K562 (cell line): Measurements from ENCODE around the gene SLC33A1. TPM values are rescaled to one million over a fixed set of nuclear protein-coding genes. Genes with fewer than 3 reads are reported as not detected.

Experiments
- ATAC-seq: fragments of 200-7000 bp; cut with Tn5 transposase; 3 replicates; pipeline ENCODE4 v1.9.1; 2020; ENCODE audit warnings: moderate library complexity
- BruUV-seq: library from RNA; stranded (reverse); fragments of 400-500 nt; replicated peaks from 2 replicates; lab custom pipeline; 2021; lab: Mats Ljungman, UMichigan
- CTCF ChIA-PET: fragments of 300-600 bp; formaldehyde crosslinking; extraction: SDS; loops from one replicate; lab custom pipeline; 2021; ENCODE audit warnings: low intra/inter-chr PET ratio; lab: Yijun Ruan, JAX
- POLR2A ChIA-PET: fragments of 300-600, 350-650 bp; sonication (Branson Sonifier 250); formaldehyde crosslinking; extraction: SDS; loops from one replicate; lab custom pipeline; 2021; ENCODE audit warnings: antibody characterized with exemption, inconsistent platforms; lab: Yijun Ruan, JAX
- DNase-seq, 4 experiments: peaks; one replicate each; pipeline versions ENCODE4 v3.0.0 to v3.0.0-alpha.2; 2011 to 2018; ENCODE audit warnings: low spot score in 3 of 4, mixed read lengths in 3 of 4; ENCODE audit errors: extremely low read depth in 1 of 4
- FAIRE-seq: peaks from 2 replicates; lab custom pipeline; 2011; peaks lifted over from hg19 to GRCh38; lab: Jason Lieb, UNC
- H2AFZ ChIP-seq: 2 replicates; pipeline ENCODE4 v1.6.0; 2011; ENCODE audit warnings: low read depth, low read length, control low read depth, inconsistent platforms
- H3K27ac ChIP-seq: fragments of 200-600 bp; 3 replicates; pipeline ENCODE4 v1.8.0; 2011; ENCODE audit warnings: low read depth, mild to moderate bottlenecking, control low read depth, inconsistent platforms, low read length, moderate library complexity, mixed read lengths; ENCODE audit errors: extremely low read depth
- H3K27me3 ChIP-seq, 2 experiments: fragments of 300-600 bp in 1 of 2; 2 replicates in 1 of 2; 3 replicates in 1 of 2; pipeline versions ENCODE4 v1.6.0 to v1.8.0; 2011; ENCODE audit warnings: inconsistent platforms in 2 of 2, low read length in 2 of 2, mild to moderate bottlenecking in 1 of 2, mixed read lengths in 1 of 2, moderate library complexity in 1 of 2; ENCODE audit not compliant: control insufficient read depth in 2 of 2, insufficient read depth in 2 of 2
- H3K36me3 ChIP-seq: fragments of 300-600 bp; 3 replicates; pipeline ENCODE4 v1.8.0; 2011; ENCODE audit warnings: mild to moderate bottlenecking, low read length, inconsistent platforms; ENCODE audit not compliant: control insufficient read depth, insufficient read depth
- H3K4me1 ChIP-seq, 2 experiments: fragments of 200-600 bp in 1 of 2; replicated peaks in 1 of 2; 2 replicates in 1 of 2; 3 replicates in 1 of 2; pipeline versions ENCODE4 v1.5.1 to v1.8.0; 2011; ENCODE audit warnings: inconsistent platforms in 2 of 2, low read length in 2 of 2, mild to moderate bottlenecking in 1 of 2, mixed read lengths in 1 of 2, moderate library complexity in 1 of 2; ENCODE audit not compliant: control insufficient read depth in 2 of 2, insufficient read depth in 2 of 2
- H3K4me2 ChIP-seq: 2 replicates; pipeline ENCODE4 v1.6.1; 2011; ENCODE audit warnings: low read length, control low read depth, inconsistent platforms, mixed read lengths; ENCODE audit not compliant: insufficient read depth
- H3K4me3 ChIP-seq: fragments of 200-600 bp; sonication (generic), shearing (Covaris generic); 2 replicates; pipeline ENCODE4 v1.5.1; 2016; ENCODE audit warnings: control low read depth, inconsistent platforms
- H3K79me2 ChIP-seq: fragments of 200-600 bp; 3 replicates; pipeline ENCODE4 v1.8.0; 2011; ENCODE audit warnings: low read length, inconsistent platforms; ENCODE audit not compliant: control insufficient read depth, insufficient read depth
- H3K9ac ChIP-seq, 2 experiments: 2 replicates each; pipeline versions ENCODE4 v1.6.0 to v1.6.1; 2011; ENCODE audit warnings: low read depth in 2 of 2, low read length in 2 of 2, control low read depth in 1 of 2, inconsistent platforms in 1 of 2, mild to moderate bottlenecking in 1 of 2, mixed read lengths in 1 of 2; ENCODE audit not compliant: insufficient read depth in 1 of 2
- H3K9me1 ChIP-seq: one replicate; pipeline ENCODE4 v1.6.0; 2011; ENCODE audit warnings: inconsistent platforms, mild to moderate bottlenecking, low read length, moderate library complexity; ENCODE audit not compliant: control insufficient read depth, insufficient read depth
- H3K9me3 ChIP-seq: replicated peaks from 2 replicates; pipeline ENCODE4 v1.5.1; 2011; ENCODE audit warnings: low read depth, low read length, inconsistent platforms; ENCODE audit not compliant: control insufficient read depth, insufficient read depth
- H4K20me1 ChIP-seq: replicated peaks from 2 replicates; pipeline ENCODE4 v1.6.1; 2011; ENCODE audit warnings: low read length, inconsistent platforms, mixed read lengths; ENCODE audit not compliant: control insufficient read depth, insufficient read depth
- CBX3 ChIP-seq, 2 experiments: IDR thresholded peaks; 1 replicate in 1 of 2; 2 replicates in 1 of 2; pipeline ENCODE4 v1.6.1; 2012; ENCODE audit warnings: inconsistent platforms in 2 of 2, low read length in 2 of 2, borderline replicate concordance in 1 of 2, control low read depth in 1 of 2
- STAT5A ChIP-seq: IDR thresholded peaks from 2 replicates; pipeline ENCODE4 v1.6.1; 2012; ENCODE audit warnings: low read length, inconsistent platforms, borderline replicate concordance
- ZFP36 ChIP-seq: fragments of 150-350 bp; IDR thresholded peaks from 2 replicates; pipeline ENCODE4 v1.6.1; 2018; ENCODE audit warnings: low read length, low read depth; ENCODE audit not compliant: partially characterized antibody
- WGBS: fragments of 100-300 bp; shearing (Covaris generic); methylation state at CpG from one replicate; pipeline ENCODE4 v1.1.6; 2016; ENCODE audit warnings: low coverage, mixed read lengths; ENCODE audit not compliant: insufficient coverage; ENCODE audit errors: missing lambda C conversion rate; 5-methylcytosine and 5-hydroxymethylcytosine counted together
- in situ Hi-C: fragments of 300-500 bp; cut with MboI; formaldehyde crosslinking; loops from 4 replicates; pipeline ENCODE4 v1.15.0; 2018; ENCODE audit warnings: inconsistent platforms, mixed read lengths
- intact Hi-C: fragments of 100-400 bp; cut with micrococcal nuclease; formaldehyde crosslinking; loops from 2 replicates; pipeline ENCODE4 v1.14.2; 2022
- polyA plus RNA-seq, 8 experiments: library from polyadenylated mRNA; depleted of rRNA in 4 of 8; stranded (reverse) in 5 of 8; unstranded in 3 of 8; fragments of >200 nt; fragmentation: Nextera tagmentation in 2 of 8; fragmentation: Illumina TruSeq in 1 of 8; extraction: Ambion mirVana in 2 of 8; extraction: Trizol in 1 of 8; gene quantifications; 2 replicates each; pipeline versions ENCODE4 v1.2.1 to v1.2.3, GENCODE V29; 2011 to 2014; ENCODE audit warnings: inconsistent platforms in 1 of 8, missing spikeins in 1 of 8
- total RNA-seq, 7 experiments: library from RNA; depleted of rRNA in 6 of 7; stranded (reverse); fragments of >200 nt in 6 of 7; fragmentation: Illumina TruSeq in 2 of 7; extraction: Trizol in 2 of 7; gene quantifications; 2 replicates each; pipeline versions ENCODE4 v1.2.1 to v1.2.3, GENCODE V29; 2011 to 2021; ENCODE audit warnings: low replicate concordance in 1 of 7

SLC33A1 gene
- total and polyA plus RNA-seq, 9 of the 15 experiments (the other 6 are each of a cell fraction or from before 2014, with no cell fraction given): 6.2 to 26.8 (median 19.6) TPM

DNA sequence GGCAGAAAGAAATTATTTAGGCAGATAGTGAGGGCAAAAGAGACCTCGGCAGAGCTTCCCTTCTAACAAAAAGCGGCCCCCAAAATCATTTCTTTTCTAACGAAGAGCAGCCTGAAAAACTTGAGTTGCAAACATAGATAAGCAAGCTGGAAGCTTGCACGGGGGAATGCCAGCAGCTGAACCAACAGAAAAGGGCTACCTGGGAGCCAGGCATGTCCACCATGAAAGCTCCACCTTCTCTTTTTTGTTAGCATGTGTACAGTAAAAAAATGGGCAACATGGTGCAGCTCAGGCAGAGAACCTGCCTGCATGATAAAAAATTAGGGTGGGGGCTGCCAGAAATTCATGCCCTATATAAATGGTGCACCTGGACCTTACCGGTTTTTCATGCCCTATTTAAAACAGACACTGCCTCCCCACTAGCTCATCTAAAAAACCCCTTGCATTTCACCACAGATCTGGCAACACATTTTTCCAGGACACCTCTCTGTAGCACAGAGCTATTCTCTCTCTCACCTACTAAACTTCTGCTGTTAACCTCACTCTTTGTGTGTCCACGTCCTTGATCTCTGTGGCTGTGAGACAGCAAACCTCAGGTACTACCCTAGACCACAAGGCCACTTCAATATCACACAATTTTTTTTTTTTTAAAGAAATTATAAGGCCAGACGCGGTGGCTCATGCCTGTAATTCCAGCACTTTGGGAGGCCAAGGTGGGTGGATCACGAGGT lies 18.7 kb downstream of the SLC33A1 start:
- ChIA-PET CTCF (interaction anchor here (0.6 kb wide), 1 partner anchor 538 kb away, joined by 3 read pairs; no protein-coding TSS in a partner anchor), POLR2A (interaction anchor here (0.9 to 1.0 kb wide), 2 partner anchors 11 to 18 kb away, joined by 3 to 4 read pairs; partner anchors contain the start of gene SLC33A1)
- no peak overlapping the region for H3K4me2 ChIP-seq
- no TSS peak for BruUV-seq
- intact Hi-C loops: no loop called here
- H3K79me2 ChIP-seq: 0 out of 3 replicates have a peak, but pooled peaks cover 7% of the 10 kb centered on the region
- H4K20me1 ChIP-seq: no peaks in the 10 kb centered on the region
- peaks cover 29% of the 10 kb centered on the region for H3K36me3 ChIP-seq
- DNase-seq (no peak), ATAC-seq (peak; percentile 41), FAIRE-seq (no peak)
- no peak overlapping the region for H3K9ac ChIP-seq
- H3K4me3 ChIP-seq: no peak overlapping the region
- H3K9me1 ChIP-seq: no peaks in the 10 kb centered on the region
- WGBS: 55% methylated on average over 9 of the region's 9 CpGs
- H2AFZ ChIP-seq: no peak overlapping the region
- H3K27me3 ChIP-seq: no peaks in the 10 kb centered on the region
- TF ChIP-seq STAT5A (no peak), CBX3 (IDR thresholded peaks at IDR 0.05; ENCODE audit: borderline replicate concordance in 1 of 2, low read length in 2 of 2) (peak in 1 of 2 experiments; percentile 32; a peak in 1 of 3 replicates), ZFP36 (peak; percentile 95)
- in situ Hi-C loops: no loop called here
- H3K4me1 ChIP-seq: peaks cover 0 to 2% of the 10 kb centered on the region in 2 experiments; a peak in 1 of 5 replicates
- 0 out of 3 replicates have a peak overlapping the region, but pooled peaks have one; percentile 20 for H3K27ac ChIP-seq
- H3K9me3 ChIP-seq: no peaks in the 10 kb centered on the region; the same call in 1 of the 2 replicates
